Epithelial cell of esophagus (primary cell): ENCODE measurements around the gene ADGRD2.

ENCODE experiments used
- DNase-seq: peaks from one replicate; pipeline ENCODE4 v3.0.0; 2010; ENCODE audit warnings: low read depth
- H3K4me3 ChIP-seq: 2 replicates; pipeline ENCODE4 v1.5.1; 2011; ENCODE audit warnings: mild to moderate bottlenecking, low read length, control low read depth
- CTCF ChIP-seq: IDR thresholded peaks from 2 replicates; pipeline ENCODE4 v1.5.1; 2011; ENCODE audit warnings: low read depth, mild to moderate bottlenecking, low read length, control low read depth, inconsistent platforms; ENCODE audit not compliant: insufficient read depth; ENCODE audit errors: missing control alignments

Gene ADGRD2

GRCh38 chr9:124442826-124443225, 7.4 kb upstream of the ADGRD2 start:
- TF ChIP-seq CTCF = no peak
- no peak for DNase-seq
- H3K4me3 ChIP-seq = no peak overlapping the region

GRCh38 chr9:124443625-124444024, 6.6 kb upstream of the ADGRD2 start:
- no peak for TF ChIP-seq CTCF
- no peak for DNase-seq
- no peak overlapping the region for H3K4me3 ChIP-seq

GRCh38 chr9:124444166-124444565, 6.1 kb upstream of the ADGRD2 start:
- DNase-seq = peak; percentile 91
- H3K4me3 ChIP-seq = no peak overlapping the region
- TF ChIP-seq CTCF = no peak

- DNase-seq = no peak
- no peak overlapping the region for H3K4me3 ChIP-seq
- TF ChIP-seq CTCF = no peak
Observed at GRCh38 chr9:124447297-124447661, 3.0 kb upstream of the ADGRD2 start.

GRCh38 chr9:124448019-124448418, 2.2 kb upstream of the ADGRD2 start:
- TF ChIP-seq CTCF = no peak
- no peak overlapping the region for H3K4me3 ChIP-seq
- no peak for DNase-seq

GRCh38 chr9:124449381-124450151, 685 bp upstream of the ADGRD2 start:
- no peak for TF ChIP-seq CTCF
- DNase-seq = peak; percentile 62
- H3K4me3 ChIP-seq = no peak overlapping the region
